HCT116 (cell line): ENCODE results near the gene TINCR. TPM values are rescaled to one million over a fixed set of nuclear protein-coding genes. Genes with fewer than 3 reads are reported as not detected.

Experiments
- ATAC-seq: fragments of 200-7000 bp; cut with Tn5 transposase; 2 replicates; pipeline ENCODE4 v1.9.1; 2020; ENCODE audit warnings: mild to moderate bottlenecking, moderate library complexity
- BruUV-seq: library from RNA; stranded (reverse); fragments of 400-500 nt; replicated peaks from 2 replicates; lab custom pipeline; 2021; lab: Mats Ljungman, UMichigan
- CTCF ChIA-PET: fragments of 300-600 bp; sonication (Branson Sonifier 250); formaldehyde crosslinking; loops from one replicate; lab custom pipeline; 2021; ENCODE audit warnings: antibody characterized with exemption; lab: Charles Lee
- POLR2A ChIA-PET: fragments of 300-600, 350-600 bp; sonication (Branson Sonifier 250); formaldehyde crosslinking; loops from one replicate; lab custom pipeline; 2021; ENCODE audit warnings: antibody characterized with exemption; lab: Charles Lee
- RAD21 ChIA-PET, 2 experiments: fragments of 300-600 bp; sonication (Branson Sonifier 250); formaldehyde crosslinking; loops; one replicate each; lab custom pipeline; 2023; ENCODE audit warnings: low total read pairs in 2 of 2; ENCODE audit not compliant: uncharacterized antibody in 2 of 2, unreplicated experiment in 2 of 2, low non-redundant PET in 1 of 2; lab: Charles Lee
- DNase-seq: peaks from one replicate; pipeline ENCODE4 v3.0.0-alpha.2; 2010; ENCODE audit warnings: low read depth, low spot score
- H2AFZ ChIP-seq: fragments of 200-600 bp; shearing (Covaris generic), sonication (generic); 2 replicates; pipeline ENCODE4 v1.6.1; 2017; ENCODE audit warnings: low read depth, mixed run types, mixed read lengths, antibody characterized with exemption, low read length; ENCODE audit not compliant: poor library complexity, severe bottlenecking
- H3K27ac ChIP-seq: 2 replicates; pipeline ENCODE4 v1.5.1; 2012; ENCODE audit warnings: low read depth, low read length
- H3K27me3 ChIP-seq: fragments of 200-600 bp; sonication (generic); 2 replicates; pipeline ENCODE4 v1.6.1; 2016; ENCODE audit warnings: mixed run types, low read length, mixed read lengths; ENCODE audit not compliant: insufficient read depth
- H3K36me3 ChIP-seq, 2 experiments: fragments of 200-500 bp in 1 of 2; fragments of 200-600 bp in 1 of 2; sonication (Bioruptor generic) in 1 of 2; sonication (generic) in 1 of 2; 2 replicates each; pipeline versions ENCODE4 v1.5.1 to v1.6.1; 2014 to 2016; ENCODE audit warnings: low read length in 2 of 2, inconsistent platforms in 1 of 2, mixed read lengths in 1 of 2, mixed run types in 1 of 2; ENCODE audit not compliant: insufficient read depth in 2 of 2, control insufficient read depth in 1 of 2
- H3K4me1 ChIP-seq, 2 experiments: fragments of 200-600 bp in 1 of 2; sonication (generic) in 1 of 2; 2 replicates each; pipeline versions ENCODE4 v1.5.1 to v1.6.1; 2012 to 2017; ENCODE audit warnings: low read length in 2 of 2, inconsistent platforms in 1 of 2, mild to moderate bottlenecking in 1 of 2, mixed read lengths in 1 of 2, mixed run types in 1 of 2, moderate library complexity in 1 of 2; ENCODE audit not compliant: insufficient read depth in 2 of 2, control insufficient read depth in 1 of 2
- H3K4me2 ChIP-seq: fragments of 200-600 bp; sonication (generic); 2 replicates; pipeline ENCODE4 v1.6.1; 2017; ENCODE audit warnings: mixed run types, low read length, mixed read lengths
- H3K4me3 ChIP-seq, 2 experiments: fragments of 200-600 bp in 1 of 2; sonication (generic) in 1 of 2; replicated peaks in 1 of 2; 2 replicates each; pipeline ENCODE4 v1.5.1; 2011 to 2016; ENCODE audit warnings: low read length in 2 of 2, control low read depth in 1 of 2, low read depth in 1 of 2, mild to moderate bottlenecking in 1 of 2, mixed read lengths in 1 of 2, mixed run types in 1 of 2
- H3K79me2 ChIP-seq: fragments of 200-600 bp; sonication (generic); 2 replicates; pipeline ENCODE4 v1.6.1; 2017; ENCODE audit warnings: mild to moderate bottlenecking, mixed run types, low read length, moderate library complexity, mixed read lengths; ENCODE audit not compliant: insufficient read depth
- H3K9ac ChIP-seq: fragments of 200-600 bp; sonication (generic); 2 replicates; pipeline ENCODE4 v1.6.1; 2016; ENCODE audit warnings: low read length, mixed read lengths
- H3K9me2 ChIP-seq: fragments of 200-600 bp; sonication (generic), shearing (Covaris generic); 2 replicates; pipeline ENCODE4 v1.6.1; 2017; ENCODE audit warnings: mixed run types, mild to moderate bottlenecking, moderate library complexity; ENCODE audit not compliant: insufficient read depth
- H3K9me3 ChIP-seq, 2 experiments: fragments of 200-500 bp in 1 of 2; fragments of 200-600 bp in 1 of 2; sonication (Bioruptor generic) in 1 of 2; sonication (generic) in 1 of 2; 2 replicates each; pipeline ENCODE4 v1.6.1; 2014 to 2017; ENCODE audit warnings: low read length in 2 of 2, mixed read lengths in 2 of 2, inconsistent platforms in 1 of 2, low read depth in 1 of 2, mild to moderate bottlenecking in 1 of 2, mixed run types in 1 of 2, moderate library complexity in 1 of 2; ENCODE audit not compliant: control insufficient read depth in 1 of 2, insufficient read depth in 1 of 2
- H4K20me1 ChIP-seq: fragments of 200-600 bp; sonication (generic), shearing (Covaris generic); 2 replicates; pipeline ENCODE4 v1.6.1; 2017; ENCODE audit warnings: mixed run types, mild to moderate bottlenecking, moderate library complexity; ENCODE audit not compliant: insufficient read depth
- CBX3 ChIP-seq: IDR thresholded peaks from 2 replicates; pipeline ENCODE4 v1.6.1; 2012; ENCODE audit warnings: low read depth
- CEBPB ChIP-seq: IDR thresholded peaks from 2 replicates; pipeline ENCODE4 v1.6.1; 2012; ENCODE audit warnings: low read depth
- EGR1 ChIP-seq: IDR thresholded peaks from 2 replicates; pipeline ENCODE4 v1.6.1; 2012; ENCODE audit warnings: low read depth
- ELF1 ChIP-seq: IDR thresholded peaks from 2 replicates; pipeline ENCODE4 v1.6.1; 2012; ENCODE audit warnings: low read depth, borderline replicate concordance
- EZH2 ChIP-seq: fragments of 200-600 bp; sonication (generic); IDR thresholded peaks from 2 replicates; pipeline ENCODE4 v1.6.1; 2017; ENCODE audit warnings: antibody characterized with exemption, mixed run types
- EZH2phosphoT487 ChIP-seq: fragments of 200-600 bp; IDR thresholded peaks from 2 replicates; pipeline ENCODE4 v1.6.1; 2018; ENCODE audit warnings: antibody characterized with exemption, borderline replicate concordance
- FOSL1 ChIP-seq: IDR thresholded peaks from 2 replicates; pipeline ENCODE4 v1.6.1; 2012; ENCODE audit warnings: low read depth
- POLR2A ChIP-seq: IDR thresholded peaks from 2 replicates; pipeline ENCODE4 v1.7.0; 2011; ENCODE audit warnings: borderline replicate concordance; ENCODE audit not compliant: insufficient read depth, insufficient read length; ENCODE audit errors: extremely low read depth
- POLR2AphosphoS5 ChIP-seq: IDR thresholded peaks from 2 replicates; pipeline ENCODE4 v1.6.1; 2011; ENCODE audit warnings: mild to moderate bottlenecking, low read depth, low read length, moderate library complexity
- RAD21 ChIP-seq: IDR thresholded peaks from 2 replicates; pipeline ENCODE4 v1.6.1; 2012; ENCODE audit warnings: low read depth, mild to moderate bottlenecking
- SIN3A ChIP-seq: IDR thresholded peaks from 2 replicates; pipeline ENCODE4 v1.6.1; 2012; ENCODE audit warnings: low read depth
- SP1 ChIP-seq: IDR thresholded peaks from 2 replicates; pipeline ENCODE4 v1.6.1; 2012; ENCODE audit warnings: low read depth
- SRF ChIP-seq: IDR thresholded peaks from 2 replicates; pipeline ENCODE4 v1.6.1; 2012; ENCODE audit warnings: low read depth
- TCF7L2 ChIP-seq: IDR thresholded peaks from 2 replicates; pipeline ENCODE4 v1.7.0; 2011; ENCODE audit warnings: borderline replicate concordance, inconsistent platforms; ENCODE audit not compliant: insufficient read depth, insufficient read length; ENCODE audit errors: extremely low read depth
- ZFX ChIP-seq: fragments of 450-650 bp; IDR thresholded peaks from 2 replicates; pipeline ENCODE4 v1.6.1; 2017
- intact Hi-C: fragments of 100-400 bp; cut with micrococcal nuclease; formaldehyde crosslinking; loops from 2 replicates; pipeline ENCODE4 v1.10.0; 2022
- total RNA-seq: library from RNA; stranded (reverse); gene quantifications from one replicate; pipeline ENCODE4 v1.2.1, GENCODE V29; 2021; ENCODE audit not compliant: unreplicated experiment
- TF ChIP-seq, protein P1 (sequence below): IDR thresholded peaks from 2 replicates; pipeline ENCODE4 v1.6.1; 2012
- TF ChIP-seq, protein P2 (sequence below): IDR thresholded peaks from 2 replicates; pipeline ENCODE4 v1.6.1; 2011; ENCODE audit warnings: mild to moderate bottlenecking, low read length, moderate library complexity; ENCODE audit not compliant: insufficient replicate concordance; ENCODE audit errors: extremely low read depth
- TF ChIP-seq, protein P3 (sequence below): IDR thresholded peaks from 2 replicates; pipeline ENCODE4 v1.6.1; 2012; ENCODE audit warnings: low read depth
- TF ChIP-seq, protein P4 (sequence below): IDR thresholded peaks from 2 replicates; pipeline ENCODE4 v1.6.1; 2012

Gene TINCR
- total RNA-seq, 1 experiment from 2014 or later = 6.1 TPM

DNA sequence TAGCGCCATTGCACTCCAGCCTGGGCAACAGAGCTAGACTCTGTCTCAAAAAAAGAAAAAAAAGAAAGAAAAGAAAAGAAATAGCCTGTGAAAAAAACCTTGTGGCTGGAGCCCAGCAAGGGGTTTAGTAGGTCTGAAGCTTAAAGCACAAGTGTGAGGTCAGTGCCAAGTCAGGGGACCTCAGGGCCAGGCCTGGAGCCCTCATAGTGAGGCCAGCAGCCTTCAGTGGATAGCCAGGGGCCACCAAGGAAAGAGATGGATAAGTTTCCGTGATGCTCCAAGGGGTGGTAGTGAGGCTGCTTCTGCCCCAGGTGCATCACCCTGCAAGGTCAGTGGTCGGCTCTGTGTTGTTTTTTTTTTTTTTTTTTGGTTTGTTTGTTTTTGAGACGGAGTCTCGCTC lies 12.9 kb downstream of the TINCR start:
- intact Hi-C loops = no loop called here
- RAD21 ChIA-PET = no interaction called here
- no peak overlapping the region for H2AFZ ChIP-seq

More for the DNA sequence above, 12.9 kb downstream of the TINCR start:
- Histone ChIP-seq H3K9me2 (no peaks in the 10 kb centered on the region), H3K9me3 (no peaks in the 10 kb centered on the region), H3K79me2 (no peaks in the 10 kb centered on the region), H3K27ac (no peak overlapping the region), H3K36me3 (no peaks in the 10 kb centered on the region), H4K20me1 (no peaks in the 10 kb centered on the region), H3K4me1 (no peaks in the 10 kb centered on the region), H3K4me3 (no peak overlapping the region), H3K27me3 (no peaks in the 10 kb centered on the region), H3K4me2 (no peak overlapping the region), H3K9ac (no peak overlapping the region)
- DNase-seq = no peak
- BruUV-seq = no TSS peak
- TF ChIP-seq SIN3A (no peak), SP1 (no peak), CBX3 (no peak), TCF7L2 (no peak), RAD21 (no peak), POLR2AphosphoS5 (no peak), EZH2phosphoT487 (no peak), POLR2A (no peak), CEBPB (no peak), ZFX (no peak), SRF (no peak), EGR1 (no peak), FOSL1 (no peak), EZH2 (no peak), ELF1 (no peak)
- TF ChIP-seq, protein P1, sequence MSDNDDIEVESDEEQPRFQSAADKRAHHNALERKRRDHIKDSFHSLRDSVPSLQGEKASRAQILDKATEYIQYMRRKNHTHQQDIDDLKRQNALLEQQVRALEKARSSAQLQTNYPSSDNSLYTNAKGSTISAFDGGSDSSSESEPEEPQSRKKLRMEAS = no peak
- TF ChIP-seq, protein P2, sequence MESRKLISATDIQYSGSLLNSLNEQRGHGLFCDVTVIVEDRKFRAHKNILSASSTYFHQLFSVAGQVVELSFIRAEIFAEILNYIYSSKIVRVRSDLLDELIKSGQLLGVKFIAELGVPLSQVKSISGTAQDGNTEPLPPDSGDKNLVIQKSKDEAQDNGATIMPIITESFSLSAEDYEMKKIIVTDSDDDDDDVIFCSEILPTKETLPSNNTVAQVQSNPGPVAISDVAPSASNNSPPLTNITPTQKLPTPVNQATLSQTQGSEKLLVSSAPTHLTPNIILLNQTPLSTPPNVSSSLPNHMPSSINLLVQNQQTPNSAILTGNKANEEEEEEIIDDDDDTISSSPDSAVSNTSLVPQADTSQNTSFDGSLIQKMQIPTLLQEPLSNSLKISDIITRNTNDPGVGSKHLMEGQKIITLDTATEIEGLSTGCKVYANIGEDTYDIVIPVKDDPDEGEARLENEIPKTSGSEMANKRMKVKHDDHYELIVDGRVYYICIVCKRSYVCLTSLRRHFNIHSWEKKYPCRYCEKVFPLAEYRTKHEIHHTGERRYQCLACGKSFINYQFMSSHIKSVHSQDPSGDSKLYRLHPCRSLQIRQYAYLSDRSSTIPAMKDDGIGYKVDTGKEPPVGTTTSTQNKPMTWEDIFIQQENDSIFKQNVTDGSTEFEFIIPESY = no peak
- TF ChIP-seq, protein P3, sequence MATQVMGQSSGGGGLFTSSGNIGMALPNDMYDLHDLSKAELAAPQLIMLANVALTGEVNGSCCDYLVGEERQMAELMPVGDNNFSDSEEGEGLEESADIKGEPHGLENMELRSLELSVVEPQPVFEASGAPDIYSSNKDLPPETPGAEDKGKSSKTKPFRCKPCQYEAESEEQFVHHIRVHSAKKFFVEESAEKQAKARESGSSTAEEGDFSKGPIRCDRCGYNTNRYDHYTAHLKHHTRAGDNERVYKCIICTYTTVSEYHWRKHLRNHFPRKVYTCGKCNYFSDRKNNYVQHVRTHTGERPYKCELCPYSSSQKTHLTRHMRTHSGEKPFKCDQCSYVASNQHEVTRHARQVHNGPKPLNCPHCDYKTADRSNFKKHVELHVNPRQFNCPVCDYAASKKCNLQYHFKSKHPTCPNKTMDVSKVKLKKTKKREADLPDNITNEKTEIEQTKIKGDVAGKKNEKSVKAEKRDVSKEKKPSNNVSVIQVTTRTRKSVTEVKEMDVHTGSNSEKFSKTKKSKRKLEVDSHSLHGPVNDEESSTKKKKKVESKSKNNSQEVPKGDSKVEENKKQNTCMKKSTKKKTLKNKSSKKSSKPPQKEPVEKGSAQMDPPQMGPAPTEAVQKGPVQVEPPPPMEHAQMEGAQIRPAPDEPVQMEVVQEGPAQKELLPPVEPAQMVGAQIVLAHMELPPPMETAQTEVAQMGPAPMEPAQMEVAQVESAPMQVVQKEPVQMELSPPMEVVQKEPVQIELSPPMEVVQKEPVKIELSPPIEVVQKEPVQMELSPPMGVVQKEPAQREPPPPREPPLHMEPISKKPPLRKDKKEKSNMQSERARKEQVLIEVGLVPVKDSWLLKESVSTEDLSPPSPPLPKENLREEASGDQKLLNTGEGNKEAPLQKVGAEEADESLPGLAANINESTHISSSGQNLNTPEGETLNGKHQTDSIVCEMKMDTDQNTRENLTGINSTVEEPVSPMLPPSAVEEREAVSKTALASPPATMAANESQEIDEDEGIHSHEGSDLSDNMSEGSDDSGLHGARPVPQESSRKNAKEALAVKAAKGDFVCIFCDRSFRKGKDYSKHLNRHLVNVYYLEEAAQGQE = no peak
- TF ChIP-seq, protein P4, sequence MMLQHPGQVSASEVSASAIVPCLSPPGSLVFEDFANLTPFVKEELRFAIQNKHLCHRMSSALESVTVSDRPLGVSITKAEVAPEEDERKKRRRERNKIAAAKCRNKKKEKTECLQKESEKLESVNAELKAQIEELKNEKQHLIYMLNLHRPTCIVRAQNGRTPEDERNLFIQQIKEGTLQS = no peak
- ChIA-PET CTCF (no interaction called here), POLR2A (no interaction called here)
- no peak for ATAC-seq
